H9 (cell line): ENCODE data around the gene ATPAF2. TPM values are rescaled to one million over a fixed set of nuclear protein-coding genes. Genes with fewer than 3 reads are reported as not detected.

Experiments used
- DNase-seq: peaks from one replicate; pipeline ENCODE4 v3.0.0-alpha.2; 2017
- H2AFZ ChIP-seq: one replicate; pipeline ENCODE4 v1.6.1; 2013; ENCODE audit warnings: mild to moderate bottlenecking, low read length, control low read depth, moderate library complexity
- H2AK5ac ChIP-seq: 2 replicates; pipeline ENCODE4 v1.6.1; 2013; ENCODE audit warnings: low read length, control low read depth, mixed read lengths; ENCODE audit not compliant: insufficient read length
- H2BK120ac ChIP-seq: one replicate; pipeline ENCODE4 v1.6.1; 2013; ENCODE audit warnings: low read depth, mild to moderate bottlenecking, low read length, control low read depth, inconsistent platforms; ENCODE audit not compliant: poor library complexity, severe bottlenecking
- H2BK12ac ChIP-seq: 2 replicates; pipeline ENCODE4 v1.6.1; 2013; ENCODE audit warnings: low read length, control low read depth, mixed read lengths, low read depth; ENCODE audit not compliant: insufficient read length
- H2BK15ac ChIP-seq: 2 replicates; pipeline ENCODE4 v1.6.1; 2013; ENCODE audit warnings: low read depth, low read length, control low read depth
- H2BK20ac ChIP-seq: one replicate; pipeline ENCODE4 v1.6.1; 2013; ENCODE audit warnings: low read depth, mild to moderate bottlenecking, low read length, control low read depth, inconsistent platforms; ENCODE audit not compliant: poor library complexity, severe bottlenecking
- H2BK5ac ChIP-seq: 2 replicates; pipeline ENCODE4 v1.6.1; 2013; ENCODE audit warnings: low read length, control low read depth, mixed read lengths; ENCODE audit not compliant: insufficient read length
- H3K14ac ChIP-seq: 2 replicates; pipeline ENCODE4 v1.6.1; 2013; ENCODE audit warnings: low read length, control low read depth; ENCODE audit not compliant: insufficient read depth
- H3K18ac ChIP-seq: 2 replicates; pipeline ENCODE4 v1.6.1; 2013; ENCODE audit warnings: low read depth, mild to moderate bottlenecking, mixed read lengths, low read length, control low read depth; ENCODE audit not compliant: insufficient read length
- H3K23ac ChIP-seq: 2 replicates; pipeline ENCODE4 v1.6.1; 2013; ENCODE audit warnings: low read length, control low read depth, mixed read lengths, low read depth; ENCODE audit not compliant: insufficient read length
- H3K23me2 ChIP-seq: 2 replicates; pipeline ENCODE4 v1.6.1; 2013; ENCODE audit warnings: low read depth, mild to moderate bottlenecking, mixed read lengths, low read length, control low read depth; ENCODE audit not compliant: insufficient read length, poor library complexity, severe bottlenecking
- H3K27ac ChIP-seq: 2 replicates; pipeline ENCODE4 v1.5.1; 2013; ENCODE audit warnings: low read length, control low read depth, mixed read lengths, low read depth; ENCODE audit not compliant: insufficient read length
- H3K27me3 ChIP-seq: 2 replicates; pipeline ENCODE4 v1.6.1; 2013; ENCODE audit warnings: low read length, control low read depth, inconsistent platforms; ENCODE audit not compliant: insufficient read depth
- H3K4ac ChIP-seq: 2 replicates; pipeline ENCODE4 v1.6.1; 2013; ENCODE audit warnings: low read depth, mild to moderate bottlenecking, control low read depth, inconsistent platforms, low read length, moderate library complexity
- H3K4me1 ChIP-seq: 2 replicates; pipeline ENCODE4 v1.6.1; 2013; ENCODE audit warnings: low read length, control low read depth, inconsistent platforms; ENCODE audit not compliant: insufficient read depth
- H3K4me2 ChIP-seq: 2 replicates; pipeline ENCODE4 v1.6.1; 2013; ENCODE audit warnings: low read length, control low read depth, mixed read lengths; ENCODE audit not compliant: insufficient read length, insufficient read depth
- H3K56ac ChIP-seq: 2 replicates; pipeline ENCODE4 v1.6.1; 2013; ENCODE audit warnings: low read depth, mild to moderate bottlenecking, mixed read lengths, low read length, control low read depth; ENCODE audit not compliant: insufficient read length
- H3K79me1 ChIP-seq: 2 replicates; pipeline ENCODE4 v1.6.1; 2013; ENCODE audit warnings: low read depth, mild to moderate bottlenecking, moderate library complexity, low read length, control low read depth, inconsistent platforms; ENCODE audit not compliant: insufficient read depth, poor library complexity, severe bottlenecking
- H3K79me2 ChIP-seq: 2 replicates; pipeline ENCODE4 v1.6.1; 2013; ENCODE audit warnings: low read length, control low read depth, inconsistent platforms; ENCODE audit not compliant: insufficient read depth
- H3K9ac ChIP-seq: 2 replicates; pipeline ENCODE4 v1.6.1; 2013; ENCODE audit warnings: low read length, control low read depth, mixed read lengths; ENCODE audit not compliant: insufficient read length; ENCODE audit errors: extremely low read depth
- H3K9me3 ChIP-seq: one replicate; pipeline ENCODE4 v1.6.1; 2013; ENCODE audit warnings: low read depth, low read length, inconsistent platforms; ENCODE audit not compliant: control insufficient read depth
- H3T11ph ChIP-seq: one replicate; pipeline ENCODE4 v1.6.1; 2013; ENCODE audit warnings: mild to moderate bottlenecking, low read length, control low read depth, inconsistent platforms
- H4K20me1 ChIP-seq: one replicate; pipeline ENCODE4 v1.6.1; 2013; ENCODE audit not compliant: control insufficient read depth, insufficient read length, insufficient read depth
- H4K5ac ChIP-seq: 2 replicates; pipeline ENCODE4 v1.6.1; 2013; ENCODE audit warnings: low read depth, mild to moderate bottlenecking, mixed read lengths, low read length, control low read depth; ENCODE audit not compliant: insufficient read length
- H4K8ac ChIP-seq: replicated peaks from 2 replicates; pipeline ENCODE4 v1.6.1; 2013; ENCODE audit warnings: low read length, control low read depth, mixed read lengths, low read depth; ENCODE audit not compliant: insufficient read length
- H4K91ac ChIP-seq: 2 replicates; pipeline ENCODE4 v1.6.1; 2013; ENCODE audit warnings: low read depth, mild to moderate bottlenecking, moderate library complexity, mixed read lengths, low read length, control low read depth; ENCODE audit not compliant: insufficient read length
- H3K27ac Mint-ChIP-seq, 3 experiments: 2 replicates in 2 of 3; 3 replicates in 1 of 3; pipeline ENCODE4 v1.8.0; 2020 to 2021; ENCODE audit warnings: mixed read lengths in 3 of 3, mild to moderate bottlenecking in 1 of 3, moderate library complexity in 1 of 3
- H3K27me3 Mint-ChIP-seq: 2 replicates; pipeline ENCODE4 v1.8.0; 2021; ENCODE audit warnings: low read depth, mild to moderate bottlenecking, moderate library complexity, mixed read lengths
- H3K36me3 Mint-ChIP-seq, 3 experiments: 2 replicates in 2 of 3; 3 replicates in 1 of 3; pipeline ENCODE4 v1.8.0; 2020 to 2021; ENCODE audit warnings: low read depth in 3 of 3, mixed read lengths in 3 of 3; ENCODE audit not compliant: insufficient read depth in 1 of 3
- H3K4me1 Mint-ChIP-seq, 2 experiments: 2 replicates each; pipeline ENCODE4 v1.8.0; 2020; ENCODE audit warnings: mixed read lengths in 2 of 2
- H3K4me3 Mint-ChIP-seq, 2 experiments: 2 replicates in 1 of 2; 3 replicates in 1 of 2; pipeline ENCODE4 v1.8.0; 2020 to 2021; ENCODE audit warnings: mild to moderate bottlenecking in 2 of 2, mixed read lengths in 2 of 2, moderate library complexity in 1 of 2
- H3K9me3 Mint-ChIP-seq, 2 experiments: 2 replicates in 1 of 2; 3 replicates in 1 of 2; pipeline ENCODE4 v1.8.0; 2020; ENCODE audit warnings: mild to moderate bottlenecking in 2 of 2, mixed read lengths in 2 of 2, moderate library complexity in 1 of 2
- CTCF ChIP-seq: fragments of 200-600 bp; sonication (generic); conservative IDR thresholded peaks from 3 replicates; pipeline ENCODE4 v1.8.0; 2021; ENCODE audit warnings: antibody characterized with exemption, mild to moderate bottlenecking
- WGBS: extraction: QIAGEN DNeasy Blood & Tissue Kit; methylation state at CpG from one replicate; pipeline ENCODE4 v1.1.7; 2013; ENCODE audit warnings: missing lambda C conversion rate, low lambda C conversion rate, mixed read lengths; ENCODE audit not compliant: insufficient read length; ENCODE audit errors: extremely low coverage; 5-methylcytosine and 5-hydroxymethylcytosine counted together
- total RNA-seq: library from RNA; stranded (reverse); gene quantifications from 2 replicates; pipeline ENCODE4 v1.2.1, GENCODE V29; 2021

ATPAF2 gene
- total RNA-seq, 1 experiment from 2014 or later: 21.4 TPM

GRCh38 chr17:18087610-18088491 is 48.9 kb upstream of the ATPAF2 start, which contains the start of gene DRG2:
DRG2 (plus strand) TSS chr17:18087948; CDS start chr17:18088024, 76 bp downstream.
- H3K9ac ChIP-seq: peak within 1 kb of the TSS; percentile 66
- TF ChIP-seq CTCF: no peak
- peak within 1 kb of the TSS; percentile 55; the same call in 1 of the 2 replicates for H3K14ac ChIP-seq
- H3K27ac Mint-ChIP-seq: peak within 1 kb of the TSS; percentile 95 to 97 (median 97); a peak in 6 of 7 replicates
- H3K18ac ChIP-seq: no peak within 1 kb of the TSS
- peak within 1 kb of the TSS; percentile 98 for H3K4me3 Mint-ChIP-seq
- H3K56ac ChIP-seq: no peak within 1 kb of the TSS
- no peak within 1 kb of the TSS for H2BK5ac ChIP-seq
- no peaks in the 10 kb centered on the region for H4K20me1 ChIP-seq
- no peak within 1 kb of the TSS for H2BK12ac ChIP-seq
- H2AFZ ChIP-seq: no peak within 1 kb of the TSS
- H4K8ac ChIP-seq: no peak within 1 kb of the TSS
- H3K27me3 Mint-ChIP-seq: no peaks in the 10 kb centered on the region
- H3K9me3 Mint-ChIP-seq: no peaks in the 10 kb centered on the region
- no peak within 1 kb of the TSS for H3K23ac ChIP-seq
- peaks cover 0 to 15% (median 7%) of the 10 kb centered on the region in 3 experiments; a peak in 5 of 7 replicates for H3K36me3 Mint-ChIP-seq
- no peak within 1 kb of the TSS for H2BK120ac ChIP-seq
- DNase-seq: peak; percentile 97
- H3K27ac ChIP-seq: no peak within 1 kb of the TSS
- H2BK15ac ChIP-seq: no peak within 1 kb of the TSS
- H2BK20ac ChIP-seq: no peak within 1 kb of the TSS
- no peak within 1 kb of the TSS for H3K4ac ChIP-seq
- WGBS: no CpG with 5 or more reads among the region's 52 CpGs
- H3K4me1 ChIP-seq: no peaks in the 10 kb centered on the region
- H3K4me2 ChIP-seq: peak within 1 kb of the TSS; percentile 81
- no peaks in the 10 kb centered on the region for H3K79me1 ChIP-seq
- H3K9me3 ChIP-seq: no peaks in the 10 kb centered on the region
- H4K5ac ChIP-seq: no peak within 1 kb of the TSS
- no peak within 1 kb of the TSS for H4K91ac ChIP-seq
- H3K79me2 ChIP-seq: no peaks in the 10 kb centered on the region
- H3K23me2 ChIP-seq: peaks cover 7% of the 10 kb centered on the region
- no peaks in the 10 kb centered on the region for H3K27me3 ChIP-seq
- H3K4me1 Mint-ChIP-seq: peaks cover 9 to 15% of the 10 kb centered on the region in 2 experiments
- H3T11ph ChIP-seq: no peak within 1 kb of the TSS
- no peak within 1 kb of the TSS for H2AK5ac ChIP-seq
